ENCODE measurements around the gene SCRN1.
"Not testable (repeated sequence)": the region's sequence is repeated elsewhere in the genome, so short reads cannot be mapped to it uniquely, and the experiment has no call there.

SCRN1 gene

GRCh38 chr7:29962035-29962434 is 27.6 kb downstream of the SCRN1 start:
- DNase-seq: no peak

- not testable (repeated sequence) for DNase-seq
Measured at GRCh38 chr7:29961611-29962010, 28.0 kb downstream of the SCRN1 start.

GRCh38 chr7:29958667-29959358 is 30.8 kb downstream of the SCRN1 start:
- no peak for DNase-seq

GRCh38 chr7:29957521-29958310 is 31.9 kb downstream of the SCRN1 start:
- no peak for DNase-seq

GRCh38 chr7:29956487-29956836 is 33.1 kb downstream of the SCRN1 start:
- DNase-seq: no peak

GRCh38 chr7:29955799-29956486 is 33.7 kb downstream of the SCRN1 start:
- no peak for DNase-seq

- DNase-seq: no peak
Measured at GRCh38 chr7:29955075-29955792, 34.4 kb downstream of the SCRN1 start.

- DNase-seq: no peak
Measured at GRCh38 chr7:29953726-29954347, 35.8 kb downstream of the SCRN1 start.

GRCh38 chr7:29951206-29951605 is 38.4 kb downstream of the SCRN1 start:
- DNase-seq: no peak

- no peak for DNase-seq
Measured at GRCh38 chr7:29950480-29950879, 39.1 kb downstream of the SCRN1 start.

GRCh38 chr7:29948587-29948986 is 41.0 kb downstream of the SCRN1 start:
- no peak for DNase-seq

GRCh38 chr7:29946428-29947186 is 43.0 kb downstream of the SCRN1 start:
- DNase-seq: no peak

GRCh38 chr7:29945259-29945809 is 44.3 kb downstream of the SCRN1 start:
- DNase-seq: no peak

- DNase-seq: no peak
Measured at GRCh38 chr7:29940199-29940598, 49.4 kb downstream of the SCRN1 start.

- DNase-seq: no peak
Measured at GRCh38 chr7:29937132-29937531, 52.5 kb downstream of the SCRN1 start.

- no peak for DNase-seq
Measured at GRCh38 chr7:29935111-29935510, 54.5 kb downstream of the SCRN1 start.

- DNase-seq: no peak
Measured at GRCh38 chr7:29929018-29929807, 60.4 kb downstream of the SCRN1 start.

GRCh38 chr7:29926741-29927140 is 62.9 kb downstream of the SCRN1 start:
- no peak for DNase-seq

- DNase-seq: no peak
Measured at GRCh38 chr7:29926216-29926615, 63.4 kb downstream of the SCRN1 start.

GRCh38 chr7:29924684-29925083 is 64.9 kb downstream of the SCRN1 start:
- DNase-seq: peak; percentile 45

- DNase-seq: no peak
Measured at GRCh38 chr7:29924006-29924405, 65.6 kb downstream of the SCRN1 start.

All from stimulated activated CD4-positive, alpha-beta T cell treated with anti-CD3 and anti-CD28 coated beads, Interleukin-1b, Interleukin-23, amount 100 ng/mL, for 48 hours (primary cell).